ENCODE data around the gene MED16.

The MED16 gene

DNA sequence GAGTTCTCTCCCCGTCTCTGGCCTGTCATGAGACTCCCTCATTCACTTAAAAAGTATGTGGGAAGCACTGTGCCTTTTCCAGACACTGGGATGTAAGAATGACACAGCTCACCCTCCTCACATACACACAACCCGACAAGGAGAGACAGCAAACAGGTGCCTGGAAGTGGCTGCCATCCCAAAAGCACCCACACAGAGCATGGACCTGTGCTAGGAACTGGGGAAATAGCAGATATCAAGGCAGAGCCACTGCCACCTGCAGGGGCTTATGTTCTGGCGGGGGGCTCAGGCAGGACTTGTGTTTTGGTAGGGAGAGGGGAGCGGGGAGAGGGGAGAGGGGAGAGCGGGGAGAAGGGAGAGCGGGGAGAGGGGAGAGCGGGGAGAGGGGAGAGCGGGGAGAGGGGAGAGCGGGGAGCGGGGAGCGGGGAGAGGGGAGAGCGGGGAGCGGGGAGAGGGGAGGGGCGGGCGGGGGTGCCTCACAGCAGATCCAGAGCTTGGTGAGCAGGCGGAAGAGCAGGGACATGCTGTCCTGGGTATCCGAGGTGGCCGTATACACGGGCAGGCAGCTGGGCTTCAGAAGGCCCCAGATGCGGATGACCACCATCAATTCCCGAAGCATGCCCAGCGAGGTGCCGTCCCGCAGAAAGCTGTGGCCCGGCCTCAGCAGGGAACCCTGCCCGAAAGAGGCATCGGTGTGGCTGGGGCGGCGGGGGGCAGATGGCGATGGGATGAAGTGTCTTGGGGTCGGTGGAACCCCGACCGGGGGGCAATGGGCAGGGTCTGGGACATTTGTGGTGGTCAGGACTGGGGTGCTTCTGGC lies 21.3 kb downstream of the MED16 start:
- DNase-seq (ENCODE audit: low spot score), result peak; percentile 67

DNA sequence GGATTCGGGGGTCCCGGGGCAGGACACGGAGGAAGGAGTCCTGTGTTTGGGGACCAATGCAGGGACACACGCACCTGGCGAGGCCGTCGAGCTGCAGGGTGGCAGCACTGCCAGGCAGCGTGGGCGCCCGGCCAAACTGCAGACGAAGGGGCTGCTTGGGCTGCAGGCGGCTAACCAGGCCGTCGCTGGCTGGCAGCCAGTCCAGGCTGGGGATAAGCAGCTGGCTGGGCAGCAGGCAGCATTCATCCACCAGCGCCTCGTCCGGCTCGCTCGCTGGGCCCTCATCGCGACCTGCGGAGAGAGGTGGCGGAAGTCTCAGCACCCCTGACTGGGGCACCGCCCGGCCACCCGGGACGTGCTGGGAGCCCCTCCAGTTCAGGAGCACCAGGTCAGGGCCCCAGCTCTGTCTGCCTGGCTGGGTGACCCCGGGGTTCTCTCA lies 22.0 kb downstream of the MED16 start:
- DNase-seq (ENCODE audit: low spot score), result no peak

GRCh38 chr19:870314-870713 lies 22.7 kb downstream of the MED16 start:
- no peak for DNase-seq (ENCODE audit: low spot score)

DNA sequence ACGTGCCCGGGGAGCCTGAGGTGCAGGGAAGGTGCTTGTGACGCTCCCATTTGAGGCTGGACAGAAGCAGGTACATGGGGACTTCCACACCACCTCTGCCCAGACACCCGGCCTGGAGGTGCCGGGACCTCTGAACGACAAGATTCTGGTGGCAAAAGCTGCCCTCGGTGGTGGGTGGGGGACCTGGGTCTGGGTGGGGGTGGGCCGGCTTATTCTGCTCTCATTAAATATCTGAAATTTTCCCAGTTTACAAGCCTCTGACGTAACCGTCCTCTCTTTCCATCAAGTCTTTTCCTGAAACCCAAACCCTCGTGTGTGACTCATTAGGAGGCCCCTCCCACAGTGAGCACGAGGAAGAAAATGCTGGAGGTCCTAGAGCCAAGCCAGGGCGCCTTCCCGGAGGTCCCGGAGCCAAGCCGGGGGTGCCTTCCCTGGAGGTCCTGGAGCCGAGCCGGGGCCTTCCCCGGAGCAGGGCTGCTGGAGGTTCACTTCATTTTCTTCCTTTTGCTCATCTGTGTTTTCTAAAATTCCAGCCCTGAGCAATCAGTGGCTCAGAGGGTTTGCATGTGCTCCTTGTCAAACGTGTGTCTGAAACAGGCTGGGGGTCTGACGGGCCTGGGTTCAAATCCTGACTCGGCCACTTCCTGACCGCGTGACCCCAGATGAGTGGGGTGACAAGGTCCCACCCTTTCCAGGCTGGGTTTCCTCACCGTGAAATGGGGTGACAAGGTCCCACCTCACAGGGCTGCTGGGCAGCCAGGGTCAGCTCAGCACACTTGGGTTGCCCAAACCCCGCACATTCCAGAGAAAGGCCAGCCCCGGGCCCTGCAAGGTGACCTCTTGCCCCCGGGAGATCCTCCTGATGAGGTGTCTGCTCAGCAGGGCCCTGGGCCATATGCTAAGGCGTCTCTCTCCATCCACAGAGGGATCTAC lies 23.5 kb downstream of the MED16 start:
- DNase-seq (ENCODE audit: low spot score), result peak; percentile 92

- DNase-seq (ENCODE audit: low spot score), result no peak
Measured at GRCh38 chr19:868458-869244, 24.3 kb downstream of the MED16 start.

GRCh38 chr19:867855-868457 lies 25.0 kb downstream of the MED16 start:
- no peak for DNase-seq (ENCODE audit: low spot score)

DNA sequence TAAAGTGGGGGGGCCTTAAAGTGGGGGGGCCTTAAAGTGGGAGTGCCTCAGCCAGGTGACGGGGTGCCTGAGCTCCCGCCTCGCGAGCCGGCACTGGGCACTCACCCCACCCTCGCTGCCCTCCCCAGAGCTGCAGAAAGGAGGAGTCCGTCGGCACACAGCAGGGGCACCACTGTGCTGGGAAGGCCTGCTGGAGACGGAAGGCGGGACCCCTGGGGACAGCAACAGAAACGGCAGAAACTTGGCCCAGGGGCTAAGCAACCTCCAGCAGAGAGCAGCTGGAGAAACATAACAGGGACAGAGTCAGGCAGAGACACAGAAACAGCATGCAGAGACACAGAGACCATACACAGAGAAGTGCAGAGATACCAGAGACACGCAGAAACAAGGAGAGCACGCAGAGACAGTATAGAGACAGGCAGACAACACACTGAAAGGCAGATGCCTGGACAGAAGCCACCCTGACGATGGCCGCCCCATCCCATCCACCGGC lies 25.6 kb downstream of the MED16 start:
- no peak for DNase-seq (ENCODE audit: low spot score)

DNA sequence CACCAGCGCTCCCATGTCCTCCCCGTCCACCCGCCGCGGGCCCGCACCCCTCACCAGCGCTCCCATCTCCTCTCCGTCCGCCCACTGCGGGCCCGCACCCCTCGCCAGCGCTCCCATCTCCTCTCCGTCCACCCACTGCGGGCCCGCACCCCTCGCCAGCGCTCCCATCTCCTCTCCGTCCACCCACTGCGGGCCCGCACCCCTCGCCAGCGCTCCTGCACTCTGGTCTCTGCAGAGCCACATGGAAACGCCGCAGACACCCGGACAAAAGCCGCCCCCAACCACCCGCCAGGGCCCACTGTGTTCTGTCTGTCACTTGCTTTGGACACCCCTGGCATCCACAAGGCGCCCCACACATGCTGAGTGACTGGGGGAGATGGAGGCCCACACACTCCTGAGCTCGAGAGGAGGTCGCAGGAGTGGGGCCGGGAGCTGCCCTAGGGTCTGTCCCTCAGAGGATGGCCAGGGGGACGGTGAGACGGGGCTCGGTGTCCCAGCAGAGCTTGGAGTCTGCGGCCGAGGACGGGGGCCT lies 26.2 kb downstream of the MED16 start:
- DNase-seq (ENCODE audit: low spot score), result no peak

DNA sequence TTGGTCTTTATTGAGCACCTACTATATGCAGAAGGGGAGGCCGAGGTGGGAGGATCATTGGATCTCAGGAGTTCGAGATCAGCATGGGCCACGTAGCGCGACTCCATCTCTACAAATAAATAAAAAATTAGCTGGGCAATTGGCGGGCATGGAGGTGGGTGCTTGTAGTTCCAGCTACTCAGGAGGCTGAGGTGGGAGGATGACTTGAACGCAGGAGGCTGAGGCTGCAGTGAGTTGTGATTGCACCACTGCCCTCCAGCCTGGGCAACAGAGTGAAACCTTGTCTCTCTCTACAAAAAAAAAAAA lies 29.7 kb downstream of the MED16 start:
- DNase-seq (ENCODE audit: low spot score), result no peak

DNA sequence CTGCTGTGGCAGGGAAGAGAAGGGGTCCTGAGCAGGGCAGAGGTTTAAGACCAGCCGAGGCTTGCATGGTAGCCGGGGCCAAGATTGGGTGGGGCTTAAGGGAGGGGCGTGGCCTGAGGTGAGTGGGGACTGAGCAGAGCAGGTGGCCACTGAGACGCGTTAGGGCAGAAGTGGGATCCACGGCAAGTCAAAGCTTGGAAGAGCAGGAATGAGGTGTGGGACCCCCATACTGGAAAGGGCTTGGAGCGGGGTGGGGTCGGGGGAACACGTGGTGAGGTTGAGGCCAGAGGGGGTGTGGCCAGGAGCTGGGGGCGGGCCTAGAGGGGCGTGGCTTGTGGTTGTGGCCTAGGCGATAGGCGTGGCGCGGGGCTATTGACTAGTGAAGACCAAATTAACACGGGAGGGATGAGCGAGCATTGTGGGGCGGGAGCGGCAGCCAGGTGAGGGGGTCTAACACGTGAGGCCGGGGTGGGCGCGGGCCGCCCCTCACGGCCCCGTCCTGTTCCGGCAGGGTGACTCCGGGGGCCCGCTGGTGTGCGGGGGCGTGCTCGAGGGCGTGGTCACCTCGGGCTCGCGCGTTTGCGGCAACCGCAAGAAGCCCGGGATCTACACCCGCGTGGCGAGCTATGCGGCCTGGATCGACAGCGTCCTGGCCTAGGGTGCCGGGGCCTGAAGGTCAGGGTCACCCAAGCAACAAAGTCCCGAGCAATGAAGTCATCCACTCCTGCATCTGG lies 30.2 kb downstream of the MED16 start:
- DNase-seq (ENCODE audit: low spot score), result peak; percentile 87

- peak; percentile 78 for DNase-seq (ENCODE audit: low spot score)
Measured at GRCh38 chr19:861756-862580, 31.0 kb downstream of the MED16 start.

DNA sequence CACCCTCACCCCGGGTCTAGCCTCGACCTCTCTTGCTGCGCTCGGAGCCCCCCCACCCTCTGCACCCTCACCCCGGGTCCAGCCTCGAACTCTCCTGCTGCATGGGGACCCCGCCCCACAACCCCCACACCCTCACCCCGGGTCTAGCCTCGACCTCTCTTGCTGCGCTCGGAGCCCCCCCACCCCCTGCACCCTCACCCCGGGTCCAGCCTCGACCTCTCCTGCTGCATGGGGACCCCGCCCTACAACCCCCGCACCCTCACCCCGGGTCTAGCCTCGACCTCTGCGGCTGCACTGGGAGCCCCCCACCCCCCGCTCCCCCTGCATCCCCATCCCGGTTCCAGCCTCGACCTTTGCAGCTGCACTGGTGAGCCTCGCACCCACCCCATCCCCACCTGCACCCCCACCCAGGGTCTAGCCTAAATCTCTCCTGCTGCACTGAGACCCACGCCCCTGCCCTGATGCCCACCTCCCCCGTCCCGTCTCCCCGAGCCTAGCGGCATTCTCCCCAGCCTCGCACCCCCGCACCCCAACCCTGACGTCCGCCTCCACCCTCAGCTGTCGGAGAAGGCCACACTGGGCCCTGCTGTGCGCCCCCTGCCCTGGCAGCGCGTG lies 31.7 kb downstream of the MED16 start:
- DNase-seq (ENCODE audit: low spot score), result no peak

DNA sequence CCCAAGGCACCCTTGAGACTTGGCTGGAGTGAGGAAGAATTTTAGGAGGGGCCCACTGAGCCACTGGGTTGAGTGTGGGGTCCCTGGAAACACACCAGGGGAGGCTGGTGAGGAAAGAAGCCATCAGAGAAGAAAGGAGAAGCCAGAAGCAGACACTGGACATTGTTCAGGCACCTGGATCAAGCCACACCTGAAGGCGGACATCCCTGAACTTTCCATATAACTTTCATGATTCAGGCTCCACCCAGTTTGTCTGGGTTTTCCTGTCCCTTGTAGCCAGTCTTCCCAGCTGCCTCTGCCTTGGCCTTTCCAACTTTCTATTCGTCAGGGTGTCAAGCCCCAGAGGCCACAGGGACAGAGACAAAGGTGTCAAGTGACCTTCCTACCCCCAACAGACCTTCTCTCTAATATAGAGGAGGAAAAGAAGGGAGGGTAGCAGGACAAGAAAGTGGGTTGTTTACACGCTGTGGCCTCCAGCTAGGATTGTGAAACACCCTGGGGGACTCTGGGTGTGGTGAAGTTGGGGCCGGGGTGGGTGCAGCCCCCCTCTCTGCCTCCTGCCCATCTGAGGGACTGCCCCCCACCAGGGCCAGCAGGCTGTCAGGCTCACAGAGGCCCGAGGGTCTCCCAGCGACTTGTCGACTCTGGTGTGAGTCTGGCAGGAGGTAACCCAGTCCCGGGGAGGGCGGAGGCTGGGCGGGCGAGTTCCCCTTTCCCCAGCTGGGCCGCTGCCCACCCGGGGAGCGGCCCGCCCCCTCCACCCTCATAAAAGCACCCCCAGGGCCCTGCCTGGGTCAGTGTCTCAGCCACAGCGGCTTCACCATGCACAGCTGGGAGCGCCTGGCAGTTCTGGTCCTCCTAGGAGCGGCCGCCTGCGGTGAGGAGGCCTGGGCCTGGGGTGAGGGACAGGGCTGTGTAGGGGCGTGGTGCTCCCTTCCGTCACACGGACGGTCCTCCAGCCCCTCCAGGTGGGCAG lies 33.8 kb downstream of the MED16 start, which contains the start of gene CFD:
Gene CFD (plus strand): TSS at position 797 of the 976 bp plus-strand sequence. CDS start 26 bp downstream, at position 823.
- no peak for DNase-seq (ENCODE audit: low spot score)

DNA sequence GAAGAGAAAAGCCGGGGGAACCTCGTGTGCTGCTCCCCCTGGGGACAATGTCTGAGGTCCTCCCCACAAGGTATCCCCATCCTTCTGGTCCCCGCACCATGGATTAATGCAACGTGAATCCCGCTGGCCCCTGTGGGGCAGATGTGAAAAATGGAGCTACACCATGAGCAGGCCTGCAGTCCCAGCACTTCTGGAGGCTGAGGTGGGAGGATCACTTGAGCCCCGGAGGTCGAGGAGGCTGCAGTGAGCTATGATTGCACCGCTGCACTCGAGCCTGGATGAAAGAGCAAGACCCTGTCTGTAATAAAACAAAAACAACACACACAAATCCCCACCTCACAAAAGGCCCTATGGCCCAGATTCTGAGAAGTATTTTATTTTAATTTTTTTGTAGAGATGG lies 34.7 kb downstream of the MED16 start:
- no peak for DNase-seq (ENCODE audit: low spot score)

DNA sequence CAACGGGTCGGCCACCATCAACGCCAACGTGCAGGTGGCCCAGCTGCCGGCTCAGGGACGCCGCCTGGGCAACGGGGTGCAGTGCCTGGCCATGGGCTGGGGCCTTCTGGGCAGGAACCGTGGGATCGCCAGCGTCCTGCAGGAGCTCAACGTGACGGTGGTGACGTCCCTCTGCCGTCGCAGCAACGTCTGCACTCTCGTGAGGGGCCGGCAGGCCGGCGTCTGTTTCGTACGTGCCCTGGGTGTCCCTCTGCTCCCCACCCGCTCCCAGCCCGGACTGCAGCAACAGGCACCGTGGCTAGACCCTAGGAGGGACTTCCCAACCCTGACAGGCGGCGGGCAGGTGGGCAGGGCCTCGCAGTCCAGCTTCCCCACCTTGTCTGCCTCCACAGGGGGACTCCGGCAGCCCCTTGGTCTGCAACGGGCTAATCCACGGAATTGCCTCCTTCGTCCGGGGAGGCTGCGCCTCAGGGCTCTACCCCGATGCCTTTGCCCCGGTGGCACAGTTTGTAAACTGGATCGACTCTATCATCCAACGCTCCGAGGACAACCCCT lies 37.3 kb downstream of the MED16 start:
- DNase-seq (ENCODE audit: low spot score), result no peak

GRCh38 chr19:855142-855541 lies 37.8 kb downstream of the MED16 start:
- DNase-seq (ENCODE audit: low spot score), result no peak

- DNase-seq (ENCODE audit: low spot score), result no peak
Measured at GRCh38 chr19:854549-854948, 38.4 kb downstream of the MED16 start.
